ENCODE results near the gene RBBP8NL.
"Not testable (repeated sequence)": the region's sequence is repeated elsewhere in the genome, so short reads cannot be mapped to it uniquely, and the experiment has no call there.

The RBBP8NL gene

DNA sequence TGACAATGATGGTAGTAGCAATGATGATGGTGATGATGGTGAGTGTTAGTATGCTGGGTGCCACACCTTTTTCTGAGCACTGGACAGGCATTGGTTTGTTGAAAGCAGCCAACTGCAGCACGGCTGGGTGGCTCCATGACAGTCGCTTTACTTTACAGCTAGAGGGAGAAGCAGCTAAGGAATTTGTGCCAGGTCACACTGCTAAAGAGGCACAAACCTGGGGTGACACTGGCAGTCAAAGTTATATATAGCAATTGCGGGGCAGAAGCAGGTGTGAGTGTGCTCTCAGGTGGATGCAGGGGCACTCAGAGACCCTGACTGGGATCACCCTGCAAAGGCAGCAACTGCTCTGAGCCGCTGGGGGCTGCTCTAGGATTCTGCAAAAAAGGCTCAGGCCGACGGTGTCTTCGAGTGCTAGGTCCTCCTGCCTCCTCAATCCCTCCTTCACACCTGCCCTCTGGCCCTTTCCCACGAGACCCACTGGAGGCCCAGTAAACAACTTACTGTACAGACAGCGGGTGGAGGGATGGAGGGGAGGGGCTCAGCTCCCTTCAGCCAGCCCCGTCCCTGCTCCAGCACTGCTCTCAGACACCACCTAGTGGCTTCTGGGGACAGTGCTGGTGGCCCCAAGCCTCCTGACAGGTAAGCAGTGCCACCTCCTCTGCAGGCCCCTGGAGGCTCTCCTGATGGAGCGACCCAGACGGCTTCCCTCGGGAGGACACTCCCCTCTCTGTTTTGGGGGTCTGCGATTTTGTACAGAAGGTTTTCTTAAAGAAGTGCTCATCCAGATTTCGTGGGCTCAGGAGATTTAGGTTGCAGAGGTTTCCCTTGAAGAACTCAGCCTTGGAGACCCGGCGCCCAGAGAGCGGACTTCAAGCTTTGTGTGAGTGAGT, 44.8 kb downstream of the RBBP8NL start:
- DNase-seq = peak; percentile 87
- peaks cover 28% of the 10 kb centered on the region for H3K4me1 Mint-ChIP-seq
- H3K9me3 Mint-ChIP-seq = peaks cover 4% of the 10 kb centered on the region
- H3K27ac Mint-ChIP-seq = no peak overlapping the region
- no peaks in the 10 kb centered on the region for H3K27me3 Mint-ChIP-seq
- CTCF ChIA-PET = interaction anchor here (0.6 to 1.5 kb wide), 11 partner anchors 11 to 372 kb away, joined by 3 to 10 read pairs (median 5); partner anchors contain the start of gene ADRM1
- H3K4me3 Mint-ChIP-seq = no peak overlapping the region
- peaks cover 16% of the 10 kb centered on the region for H3K36me3 Mint-ChIP-seq

DNA sequence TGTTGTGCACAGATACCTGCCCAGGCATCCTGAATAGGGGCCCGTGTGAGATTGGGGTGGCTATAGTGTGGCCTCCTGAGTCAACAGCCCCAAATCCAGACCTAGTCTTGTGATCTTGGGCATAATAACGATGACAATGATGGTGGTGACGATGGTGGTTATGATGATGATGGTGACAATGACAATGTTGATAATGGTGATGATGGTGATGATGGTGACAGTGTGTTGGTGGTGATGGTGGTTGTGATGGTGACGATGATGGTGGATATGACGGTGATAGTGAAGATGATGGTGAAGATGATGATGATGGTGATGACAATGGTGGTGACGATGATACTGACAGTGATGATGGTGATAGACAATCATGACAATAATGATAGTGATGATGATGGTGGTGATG, 45.5 kb downstream of the RBBP8NL start:
- peaks cover 13% of the 10 kb centered on the region for H3K36me3 Mint-ChIP-seq
- H3K27ac Mint-ChIP-seq = no peak overlapping the region
- CTCF ChIA-PET = interaction anchor here (1.0 to 1.4 kb wide), 6 partner anchors 12 to 371 kb away, joined by 3 to 7 read pairs (median 5); no protein-coding TSS in a partner anchor
- H3K9me3 Mint-ChIP-seq = peaks cover 4% of the 10 kb centered on the region
- peaks cover 25% of the 10 kb centered on the region for H3K4me1 Mint-ChIP-seq
- H3K4me3 Mint-ChIP-seq = no peak overlapping the region
- no peaks in the 10 kb centered on the region for H3K27me3 Mint-ChIP-seq
- DNase-seq = no peak

DNA sequence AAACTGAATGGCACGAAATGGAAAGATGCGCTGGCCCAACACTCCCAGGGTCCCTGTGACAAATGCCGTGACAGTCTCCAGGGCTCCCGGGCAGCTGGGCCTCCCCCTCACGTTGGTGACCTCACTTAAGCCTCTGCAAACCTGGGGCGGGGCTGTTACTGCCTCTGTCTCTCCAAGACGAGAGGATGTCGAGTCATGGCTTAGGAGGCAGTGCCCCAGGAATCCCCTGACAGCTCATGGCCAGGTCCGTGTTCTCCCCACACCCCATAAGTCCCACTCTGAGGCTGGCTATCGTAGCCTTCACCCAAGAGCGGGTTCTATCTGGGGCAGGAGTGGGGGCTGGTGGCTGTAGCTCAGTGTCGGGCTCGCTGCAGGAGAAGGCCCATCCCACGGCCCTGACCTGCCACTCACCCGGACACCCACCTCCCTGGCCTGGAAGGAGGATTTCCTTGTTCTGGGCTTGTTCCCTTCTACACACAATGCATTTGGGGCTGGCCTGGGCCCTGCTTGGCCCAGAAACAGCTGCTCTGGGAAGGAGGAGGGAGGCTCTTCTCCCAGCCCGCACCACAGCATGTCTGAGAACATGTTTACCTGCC, 46.0 kb downstream of the RBBP8NL start:
- DNase-seq = no peak
- H3K4me1 Mint-ChIP-seq = peaks cover 25% of the 10 kb centered on the region
- no peaks in the 10 kb centered on the region for H3K27me3 Mint-ChIP-seq
- CTCF ChIA-PET = interaction anchor here (1.0 kb wide), 1 partner anchor 21 kb away, joined by 3 read pairs; no protein-coding TSS in a partner anchor
- H3K27ac Mint-ChIP-seq = no peak overlapping the region
- no peak overlapping the region for H3K4me3 Mint-ChIP-seq
- peaks cover 13% of the 10 kb centered on the region for H3K36me3 Mint-ChIP-seq
- peaks cover 4% of the 10 kb centered on the region for H3K9me3 Mint-ChIP-seq

DNA sequence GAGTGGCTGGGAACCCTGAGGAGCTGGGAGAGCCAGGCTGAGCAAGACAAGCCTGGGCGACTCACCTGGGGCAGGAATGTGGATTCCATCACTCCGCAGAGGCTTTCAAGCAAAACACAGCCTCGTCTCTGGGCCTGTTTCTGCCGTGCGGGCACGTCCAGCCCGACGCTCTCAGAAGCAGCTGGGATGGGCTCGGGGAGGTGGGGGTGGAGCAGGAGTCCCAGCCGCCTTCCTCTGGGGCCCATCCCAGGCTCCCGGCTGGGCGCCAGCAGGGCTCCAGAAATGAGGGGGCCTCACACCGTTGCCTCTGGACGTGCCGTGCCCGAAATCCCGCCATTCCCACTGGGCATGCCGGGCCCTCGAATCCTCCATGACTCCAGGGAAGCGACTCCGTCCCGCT, 49.1 kb downstream of the RBBP8NL start:
- Mint-ChIP-seq H3K9me3 (peaks cover 4% of the 10 kb centered on the region), H3K36me3 (peaks cover 11% of the 10 kb centered on the region), H3K27ac (no peak overlapping the region), H3K27me3 (peaks cover 10% of the 10 kb centered on the region), H3K4me3 (no peak overlapping the region), H3K4me1 (peaks cover 7% of the 10 kb centered on the region)
- CTCF ChIA-PET = no interaction called here
- no peak for DNase-seq

DNA sequence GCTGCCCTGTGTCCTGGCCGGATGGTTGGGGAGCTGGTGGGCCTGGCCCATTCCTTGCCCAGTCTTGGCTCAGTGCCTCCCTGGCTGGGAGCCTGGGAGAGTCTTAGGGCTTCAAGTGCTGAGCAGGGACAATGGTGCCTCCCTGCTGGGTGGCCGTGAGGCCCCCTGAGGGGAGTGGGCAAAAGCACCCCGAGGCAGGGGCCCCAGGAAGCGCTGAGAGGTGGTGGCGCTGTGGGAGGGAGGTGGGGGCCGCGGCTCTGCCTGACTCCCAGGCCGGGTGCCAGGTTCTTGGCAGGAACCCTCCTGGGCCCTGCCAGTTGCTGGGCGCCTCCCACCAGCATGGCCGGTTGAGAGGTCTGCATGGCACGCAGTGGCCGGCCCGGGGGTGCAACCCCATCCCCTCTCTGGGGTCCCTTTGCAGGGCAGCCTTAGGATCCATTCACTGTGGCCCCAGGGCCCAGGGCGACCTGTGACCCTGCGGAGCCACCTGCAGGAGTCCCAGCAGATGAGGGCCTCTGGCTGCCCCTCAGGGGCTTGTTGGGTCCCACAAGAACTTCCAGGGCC, 49.6 kb downstream of the RBBP8NL start:
- DNase-seq = no peak
- Mint-ChIP-seq H3K27me3 (peaks cover 14% of the 10 kb centered on the region), H3K9me3 (peaks cover 4% of the 10 kb centered on the region), H3K4me3 (no peak overlapping the region), H3K4me1 (peaks cover 4% of the 10 kb centered on the region), H3K36me3 (peaks cover 8% of the 10 kb centered on the region), H3K27ac (no peak overlapping the region)
- CTCF ChIA-PET = no interaction called here

DNA sequence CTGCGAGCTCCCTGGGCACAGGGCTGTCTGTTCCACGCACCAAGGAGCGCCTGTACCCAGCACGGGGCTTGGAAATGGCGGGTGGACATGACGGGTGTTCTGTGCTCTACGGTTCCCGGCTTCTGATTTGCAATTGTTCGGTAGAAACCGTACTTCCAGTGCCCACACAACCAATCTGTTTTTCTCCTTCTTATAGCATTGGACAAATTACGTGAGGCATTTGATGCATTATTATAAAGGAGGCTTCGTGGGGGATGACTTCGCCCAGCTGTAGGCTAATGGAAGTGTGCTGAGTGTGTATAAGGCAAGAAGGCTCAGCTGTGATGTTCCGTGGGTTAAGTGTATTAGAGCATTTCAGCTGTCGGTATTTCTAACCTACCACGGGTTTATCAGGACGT, 50.3 kb downstream of the RBBP8NL start:
- H3K4me3 Mint-ChIP-seq = no peak overlapping the region
- peaks cover 14% of the 10 kb centered on the region for H3K27me3 Mint-ChIP-seq
- peaks cover 2% of the 10 kb centered on the region for H3K4me1 Mint-ChIP-seq
- DNase-seq = no peak
- H3K36me3 Mint-ChIP-seq = peaks cover 4% of the 10 kb centered on the region
- CTCF ChIA-PET = no interaction called here
- peaks cover 3% of the 10 kb centered on the region for H3K9me3 Mint-ChIP-seq
- H3K27ac Mint-ChIP-seq = no peak overlapping the region

DNA sequence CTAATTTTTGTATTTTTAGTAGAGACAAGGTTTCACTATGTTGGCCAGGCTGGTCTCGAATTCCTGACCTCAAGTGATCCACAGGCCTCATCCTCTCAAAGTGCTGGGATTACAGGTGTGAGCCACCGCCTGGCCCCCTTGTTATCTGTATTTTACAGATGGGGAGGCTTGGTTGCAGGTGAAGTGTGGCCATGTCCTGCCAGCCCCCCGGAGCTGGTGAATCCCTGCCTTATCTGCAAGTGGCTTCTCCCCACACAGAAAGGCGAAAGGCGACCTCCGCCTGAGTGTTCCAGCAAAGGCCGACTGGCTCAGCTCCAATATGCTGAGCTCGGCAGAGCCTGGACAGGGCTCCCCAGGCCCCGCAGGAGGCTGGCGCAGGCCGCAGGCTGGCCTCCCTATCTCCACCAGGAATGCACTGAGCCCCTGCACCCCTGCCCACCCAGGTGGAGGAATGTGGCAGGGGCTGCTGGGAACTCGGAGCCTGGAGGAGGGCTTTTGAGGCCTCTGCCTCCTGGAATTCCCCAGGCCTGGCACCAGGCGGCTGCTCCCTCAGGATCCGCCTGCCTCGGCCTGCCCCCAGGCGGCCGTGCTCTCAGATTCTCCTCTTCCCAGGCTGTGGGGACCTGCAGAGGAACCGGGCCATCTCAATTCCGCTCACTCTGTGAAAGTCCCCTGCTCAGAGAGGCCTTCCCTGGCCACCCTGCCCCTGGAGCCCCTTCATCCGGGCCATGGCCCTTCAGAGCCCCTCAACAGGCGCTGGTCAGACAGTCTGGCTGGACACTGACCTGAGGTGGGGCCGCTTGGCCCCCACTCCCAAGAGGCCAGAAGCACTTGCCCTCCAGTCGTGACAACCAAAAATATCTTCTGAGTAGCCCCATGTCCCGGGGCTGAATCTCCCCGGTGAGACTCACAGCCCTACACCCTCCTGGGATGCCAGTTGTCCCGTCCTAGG, 51.0 kb downstream of the RBBP8NL start:
- Mint-ChIP-seq H3K36me3 (no peaks in the 10 kb centered on the region), H3K27ac (no peak overlapping the region), H3K4me1 (no peaks in the 10 kb centered on the region), H3K4me3 (no peak overlapping the region), H3K9me3 (no peaks in the 10 kb centered on the region), H3K27me3 (peaks cover 15% of the 10 kb centered on the region)
- CTCF ChIA-PET = no interaction called here
- DNase-seq = no peak

DNA sequence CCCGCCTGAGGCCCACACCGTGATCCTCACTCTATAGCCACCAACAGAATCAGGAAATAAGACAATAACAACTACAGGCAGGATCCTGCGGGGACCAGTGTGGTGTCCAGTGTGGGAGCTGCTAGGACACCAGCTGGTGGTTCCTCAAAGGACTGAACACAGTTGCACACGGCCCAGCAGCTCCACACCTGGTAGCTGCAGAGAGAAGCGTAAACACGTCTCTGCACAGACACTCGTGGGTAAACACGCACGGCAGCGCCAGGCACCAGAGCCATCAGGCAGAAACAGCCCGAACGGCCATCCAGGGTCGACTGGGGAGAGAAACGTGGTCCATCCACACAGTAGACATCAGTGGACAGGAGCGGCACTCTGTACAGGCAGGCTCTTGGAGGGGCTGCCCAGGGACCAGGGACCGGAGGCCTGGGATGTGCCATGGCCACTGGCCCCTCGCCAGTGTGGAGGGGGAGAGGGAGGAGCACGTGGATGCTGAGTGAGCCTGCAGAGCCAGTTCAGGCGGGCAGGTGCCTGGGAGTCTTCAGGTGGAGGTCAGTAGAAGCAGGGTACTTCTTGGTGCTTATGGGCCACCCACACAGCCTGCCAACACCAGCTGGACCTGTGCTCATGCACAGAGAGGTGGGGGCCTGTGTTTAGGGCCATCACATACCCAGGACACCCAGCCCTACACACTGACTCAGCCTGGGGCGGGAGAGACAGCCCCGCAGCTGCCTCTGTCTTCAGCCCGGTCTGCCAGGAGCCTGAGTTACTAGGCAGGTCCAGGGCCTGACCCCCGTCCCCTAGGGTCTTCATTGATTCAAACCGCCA, 52.8 kb downstream of the RBBP8NL start:
- H3K27ac Mint-ChIP-seq = no peak overlapping the region
- peaks cover 33% of the 10 kb centered on the region for H3K27me3 Mint-ChIP-seq
- DNase-seq = no peak
- H3K4me1 Mint-ChIP-seq = no peaks in the 10 kb centered on the region
- H3K9me3 Mint-ChIP-seq = no peaks in the 10 kb centered on the region
- H3K4me3 Mint-ChIP-seq = no peak overlapping the region
- H3K36me3 Mint-ChIP-seq = no peaks in the 10 kb centered on the region
- CTCF ChIA-PET = no interaction called here

DNA sequence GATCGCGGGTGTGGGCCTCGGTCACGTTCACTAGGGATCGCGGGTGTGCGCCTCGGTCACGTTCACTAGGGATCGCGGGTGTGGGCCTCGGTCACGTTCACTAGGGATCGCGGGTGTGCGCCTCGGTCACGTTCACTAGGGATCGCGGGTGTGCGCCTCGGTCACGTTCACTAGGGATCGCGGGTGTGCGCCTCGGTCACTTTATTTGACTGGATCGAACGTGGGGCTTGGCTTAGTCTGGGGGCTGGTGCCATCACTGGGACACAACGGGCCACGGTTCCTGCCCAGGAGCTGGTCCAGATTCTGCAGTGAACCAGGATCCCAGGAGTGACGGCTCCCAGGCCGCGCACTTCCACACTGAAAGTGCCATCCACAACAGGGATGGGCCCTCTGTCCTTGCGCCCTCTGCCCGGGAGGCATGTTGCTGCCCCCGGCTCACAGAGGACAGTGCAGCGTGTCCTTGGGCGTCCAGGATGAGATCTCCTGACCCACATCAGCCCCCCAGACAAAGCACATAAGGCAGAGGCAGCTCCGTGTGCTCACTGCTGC, 53.6 kb downstream of the RBBP8NL start:
- CTCF ChIA-PET, H3K9me3 Mint-ChIP-seq, H3K4me1 Mint-ChIP-seq, H3K36me3 Mint-ChIP-seq, H3K4me3 Mint-ChIP-seq, H3K27ac Mint-ChIP-seq, DNase-seq: not testable (repeated sequence)
- H3K27me3 Mint-ChIP-seq = peaks cover 41% of the 10 kb centered on the region

DNA sequence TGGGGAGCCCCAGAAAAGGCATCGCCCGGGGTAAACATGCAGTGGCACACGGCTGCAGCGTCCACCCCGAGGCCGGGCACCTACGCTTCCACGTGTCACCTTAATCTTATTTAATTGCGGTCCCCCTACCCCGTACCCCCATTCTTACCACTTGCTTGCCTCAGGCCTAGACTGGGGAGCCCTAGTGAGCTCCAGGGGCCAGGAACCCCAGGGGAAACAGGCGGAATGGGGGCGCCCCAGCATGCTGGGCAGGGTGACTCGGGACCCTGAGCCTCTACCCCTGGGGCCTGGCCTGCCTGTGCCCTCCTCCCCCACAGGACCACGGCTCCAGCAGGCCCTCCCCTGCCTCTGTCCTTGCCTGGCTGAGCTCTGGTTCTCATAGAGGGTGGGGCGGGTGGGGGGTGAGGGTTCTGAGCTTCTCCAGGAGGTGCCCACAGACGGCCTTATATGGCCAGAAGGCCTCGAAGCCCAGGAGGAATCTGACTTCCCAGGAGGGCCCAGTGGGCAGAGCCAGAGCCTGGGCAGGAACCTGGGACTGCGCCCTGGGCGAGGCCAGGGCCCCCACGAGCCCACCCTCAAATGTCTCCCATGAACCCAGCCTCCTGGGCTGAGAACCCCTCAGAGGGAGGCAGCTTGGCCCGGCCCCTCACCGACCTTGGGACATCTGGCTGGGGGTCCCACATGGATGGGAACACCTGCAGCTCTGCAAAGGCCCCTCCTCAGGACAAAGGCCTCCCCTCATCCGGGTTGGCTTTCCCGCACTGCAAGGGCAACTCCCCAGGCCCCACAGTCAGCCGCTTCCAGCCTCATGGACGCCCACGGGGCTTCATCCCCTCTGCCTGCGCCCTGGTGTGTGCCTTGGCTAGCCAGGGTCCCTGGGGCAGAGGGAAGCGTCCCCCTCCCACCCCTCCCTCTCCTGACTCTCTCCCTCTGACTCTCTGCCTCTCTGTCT, 55.0 kb downstream of the RBBP8NL start:
- CTCF ChIA-PET = no interaction called here
- H3K27me3 Mint-ChIP-seq = peaks cover 55% of the 10 kb centered on the region
- DNase-seq = no peak
- no peaks in the 10 kb centered on the region for H3K36me3 Mint-ChIP-seq
- no peak overlapping the region for H3K27ac Mint-ChIP-seq
- no peaks in the 10 kb centered on the region for H3K4me1 Mint-ChIP-seq
- H3K4me3 Mint-ChIP-seq = no peak overlapping the region
- H3K9me3 Mint-ChIP-seq = no peaks in the 10 kb centered on the region

DNA sequence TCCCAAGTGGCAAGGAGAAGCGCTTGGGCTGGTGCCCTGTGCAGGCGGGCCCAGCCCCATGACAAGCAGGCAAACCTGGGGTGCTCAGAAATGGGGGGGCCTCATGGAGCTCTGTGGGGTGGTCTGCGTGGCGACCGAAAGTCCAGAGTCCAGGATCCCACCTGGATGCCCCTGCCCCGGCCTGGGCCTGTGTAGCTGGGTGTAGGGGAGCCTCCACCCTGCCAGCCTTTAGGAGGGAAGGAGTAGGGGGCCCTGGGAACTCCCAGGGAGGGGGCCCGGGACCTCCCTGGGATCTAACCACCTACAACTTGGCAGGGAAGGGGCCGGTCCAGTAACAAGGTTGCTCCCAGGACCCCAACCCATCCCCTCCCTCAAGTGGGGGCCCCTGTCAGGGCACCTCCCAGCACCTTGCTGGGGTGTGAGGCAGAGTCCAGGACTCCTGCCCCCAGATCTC, 55.7 kb downstream of the RBBP8NL start:
- Mint-ChIP-seq H3K27me3 (peaks cover 59% of the 10 kb centered on the region), H3K36me3 (no peaks in the 10 kb centered on the region), H3K4me3 (no peak overlapping the region), H3K4me1 (no peaks in the 10 kb centered on the region), H3K27ac (no peak overlapping the region), H3K9me3 (no peaks in the 10 kb centered on the region)
- CTCF ChIA-PET = no interaction called here
- DNase-seq = no peak

All from activated naive CD4-positive, alpha-beta T cell treated with anti-CD3 and anti-CD28 coated beads, Interleukin-2, amount 10 ng/mL, durations not matched to agents 7 days and 5 days (primary cell).